MM.1S (cell line): Measurements from ENCODE around the gene GPR82.

ENCODE experiments used
- DNase-seq: peaks from one replicate; pipeline ENCODE4 v3.0.0-alpha.2; 2015
- H2AFZ ChIP-seq: fragments of 300-600 bp; sonication (generic); 2 replicates; pipeline ENCODE4 v1.6.0; 2016; ENCODE audit warnings: antibody characterized with exemption, low read length
- H3F3A ChIP-seq: fragments of 300-600 bp; sonication (generic); 2 replicates; pipeline ENCODE4 v1.6.1; 2016; ENCODE audit warnings: mild to moderate bottlenecking, antibody characterized with exemption, low read length, moderate library complexity, mixed read lengths; ENCODE audit not compliant: insufficient read depth
- H3K27ac ChIP-seq: fragments of 300-600 bp; sonication (generic); 2 replicates; pipeline ENCODE4 v1.5.1; 2016; ENCODE audit warnings: mild to moderate bottlenecking, low read length
- H3K27me3 ChIP-seq: fragments of 300-600 bp; sonication (generic); replicated peaks from 2 replicates; pipeline ENCODE4 v1.6.0; 2016; ENCODE audit warnings: low read length; ENCODE audit not compliant: insufficient read depth
- H3K36me3 ChIP-seq: fragments of 300-600 bp; sonication (generic); replicated peaks from 2 replicates; pipeline ENCODE4 v1.6.1; 2016; ENCODE audit warnings: mild to moderate bottlenecking, low read length, mixed read lengths; ENCODE audit not compliant: insufficient read depth
- H3K4me1 ChIP-seq: fragments of 300-600 bp; sonication (generic); 2 replicates; pipeline ENCODE4 v1.6.1; 2016; ENCODE audit warnings: low read length, mixed read lengths
- H3K4me2 ChIP-seq: fragments of 300-600 bp; sonication (generic); 2 replicates; pipeline ENCODE4 v1.6.0; 2016; ENCODE audit warnings: low read depth, low read length
- H3K4me3 ChIP-seq: fragments of 300-600 bp; sonication (generic); 2 replicates; pipeline ENCODE4 v1.5.1; 2016; ENCODE audit warnings: low read length, mixed read lengths
- H3K79me2 ChIP-seq: fragments of 300-600 bp; sonication (generic); 2 replicates; pipeline ENCODE4 v1.6.1; 2016; ENCODE audit warnings: mixed run types, low read length, mixed read lengths
- H3K9ac ChIP-seq: fragments of 300-600 bp; sonication (generic); 2 replicates; pipeline ENCODE4 v1.6.1; 2016; ENCODE audit warnings: low read length, mixed read lengths
- H3K9me2 ChIP-seq: fragments of 300-600 bp; sonication (generic); replicated peaks from 2 replicates; pipeline ENCODE4 v1.6.1; 2016; ENCODE audit warnings: mild to moderate bottlenecking, low read length, mixed read lengths; ENCODE audit not compliant: insufficient read depth
- H3K9me3 ChIP-seq: fragments of 300-600 bp; sonication (generic); replicated peaks from 2 replicates; pipeline ENCODE4 v1.6.1; 2016; ENCODE audit warnings: mild to moderate bottlenecking, low read length, mixed read lengths; ENCODE audit not compliant: insufficient read depth
- H4K20me1 ChIP-seq: fragments of 300-600 bp; sonication (generic); 2 replicates; pipeline ENCODE4 v1.6.1; 2016; ENCODE audit warnings: mild to moderate bottlenecking, low read length, moderate library complexity, mixed read lengths; ENCODE audit not compliant: insufficient read depth
- EZH2 ChIP-seq: fragments of 300-600 bp; sonication (generic); optimal IDR thresholded peaks from 2 replicates; pipeline ENCODE3; 2017; ENCODE audit warnings: low read depth, mild to moderate bottlenecking, antibody characterized with exemption, low read length, mixed read lengths
- EZH2phosphoT487 ChIP-seq: fragments of 300-600 bp; sonication (generic); IDR thresholded peaks from 2 replicates; pipeline ENCODE4 v1.6.1; 2018; ENCODE audit warnings: antibody characterized with exemption, low read length
- TF ChIP-seq, protein P1 (sequence below): fragments of 300-600 bp; sonication (generic); IDR thresholded peaks from 2 replicates; pipeline ENCODE4 v1.5.1; 2016; ENCODE audit warnings: antibody characterized with exemption, low read length, mixed read lengths

Gene GPR82

GRCh38 chrX:41684138-41684537, 39.8 kb upstream of the GPR82 start:
- Histone ChIP-seq H3K9me3 (no peaks in the 10 kb centered on the region), H4K20me1 (no peaks in the 10 kb centered on the region), H3K4me2 (no peak overlapping the region), H3K27ac (no peak overlapping the region), H3K36me3 (no peaks in the 10 kb centered on the region), H2AFZ (no peak overlapping the region), H3F3A (no peaks in the 10 kb centered on the region), H3K9ac (no peak overlapping the region), H3K79me2 (no peaks in the 10 kb centered on the region), H3K9me2 (no peaks in the 10 kb centered on the region), H3K4me1 (no peaks in the 10 kb centered on the region), H3K4me3 (no peak overlapping the region), H3K27me3 (no peaks in the 10 kb centered on the region)
- TF ChIP-seq, protein P1, sequence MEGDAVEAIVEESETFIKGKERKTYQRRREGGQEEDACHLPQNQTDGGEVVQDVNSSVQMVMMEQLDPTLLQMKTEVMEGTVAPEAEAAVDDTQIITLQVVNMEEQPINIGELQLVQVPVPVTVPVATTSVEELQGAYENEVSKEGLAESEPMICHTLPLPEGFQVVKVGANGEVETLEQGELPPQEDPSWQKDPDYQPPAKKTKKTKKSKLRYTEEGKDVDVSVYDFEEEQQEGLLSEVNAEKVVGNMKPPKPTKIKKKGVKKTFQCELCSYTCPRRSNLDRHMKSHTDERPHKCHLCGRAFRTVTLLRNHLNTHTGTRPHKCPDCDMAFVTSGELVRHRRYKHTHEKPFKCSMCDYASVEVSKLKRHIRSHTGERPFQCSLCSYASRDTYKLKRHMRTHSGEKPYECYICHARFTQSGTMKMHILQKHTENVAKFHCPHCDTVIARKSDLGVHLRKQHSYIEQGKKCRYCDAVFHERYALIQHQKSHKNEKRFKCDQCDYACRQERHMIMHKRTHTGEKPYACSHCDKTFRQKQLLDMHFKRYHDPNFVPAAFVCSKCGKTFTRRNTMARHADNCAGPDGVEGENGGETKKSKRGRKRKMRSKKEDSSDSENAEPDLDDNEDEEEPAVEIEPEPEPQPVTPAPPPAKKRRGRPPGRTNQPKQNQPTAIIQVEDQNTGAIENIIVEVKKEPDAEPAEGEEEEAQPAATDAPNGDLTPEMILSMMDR: no peak
- no peak for TF ChIP-seq EZH2
- DNase-seq: no peak

DNA sequence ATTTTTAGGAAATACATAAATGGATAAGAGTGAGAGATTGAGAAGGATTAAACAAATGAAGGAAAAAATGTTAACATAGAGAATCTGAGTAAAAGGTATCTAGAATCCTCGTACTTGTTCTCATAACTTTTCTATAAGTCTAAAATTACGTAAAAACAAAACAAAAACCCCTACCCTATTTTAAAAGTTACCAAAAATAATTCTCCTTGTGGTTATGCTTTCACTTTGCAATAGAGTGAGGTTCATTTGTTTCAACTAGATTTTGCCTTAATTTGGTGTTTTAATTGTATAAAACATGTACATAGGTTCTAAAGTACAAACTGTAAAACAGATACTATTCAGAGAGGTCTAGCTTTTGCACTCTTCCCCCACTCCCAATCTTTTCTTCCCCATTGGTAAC, 39.0 kb upstream of the GPR82 start:
- Histone ChIP-seq H3K4me2 (no peak overlapping the region), H4K20me1 (no peaks in the 10 kb centered on the region), H3F3A (no peaks in the 10 kb centered on the region), H3K79me2 (no peaks in the 10 kb centered on the region), H3K27me3 (no peaks in the 10 kb centered on the region), H3K36me3 (no peaks in the 10 kb centered on the region), H3K9me2 (no peaks in the 10 kb centered on the region), H3K9me3 (no peaks in the 10 kb centered on the region), H3K4me3 (no peak overlapping the region), H2AFZ (no peak overlapping the region), H3K4me1 (no peaks in the 10 kb centered on the region), H3K27ac (no peak overlapping the region), H3K9ac (no peak overlapping the region)
- DNase-seq: no peak
- TF ChIP-seq EZH2phosphoT487 (no peak), EZH2 (no peak)
- TF ChIP-seq, protein P1: no peak

- Histone ChIP-seq H3F3A (no peaks in the 10 kb centered on the region), H3K36me3 (no peaks in the 10 kb centered on the region), H2AFZ (no peak overlapping the region), H3K9me3 (no peaks in the 10 kb centered on the region), H3K79me2 (no peaks in the 10 kb centered on the region), H3K4me3 (no peak overlapping the region), H3K27ac (no peak overlapping the region), H3K4me2 (no peak overlapping the region), H4K20me1 (no peaks in the 10 kb centered on the region), H3K9ac (no peak overlapping the region), H3K4me1 (no peaks in the 10 kb centered on the region), H3K27me3 (no peaks in the 10 kb centered on the region), H3K9me2 (no peaks in the 10 kb centered on the region)
- DNase-seq: no peak
- TF ChIP-seq EZH2phosphoT487: no peak
- TF ChIP-seq, protein P1: no peak
- no peak for TF ChIP-seq EZH2
Measured at GRCh38 chrX:41686788-41687187, 37.2 kb upstream of the GPR82 start.
